Measurements from ENCODE around the gene PRDX4. TPM values are rescaled to one million over a fixed set of nuclear protein-coding genes. Genes with fewer than 3 reads are reported as not detected.
"Not testable (repeated sequence)": the region's sequence is repeated elsewhere in the genome, so short reads cannot be mapped to it uniquely, and the experiment has no call there.

PRDX4 gene
- polyA plus RNA-seq (2012; ENCODE audit: insufficient read depth, insufficient read length): 70.4 TPM

GRCh38 chrX:23667239-23668177, at the start of gene PRDX4:
PRDX4 (plus strand) TSS chrX:23667493; CDS start chrX:23667571, 78 bp downstream.
- peak; percentile 61 for DNase-seq (ENCODE audit: low read depth, low spot score)
- peak within 1 kb of the TSS; percentile 65 for H3K4me3 ChIP-seq (ENCODE audit: low read length)

DNA sequence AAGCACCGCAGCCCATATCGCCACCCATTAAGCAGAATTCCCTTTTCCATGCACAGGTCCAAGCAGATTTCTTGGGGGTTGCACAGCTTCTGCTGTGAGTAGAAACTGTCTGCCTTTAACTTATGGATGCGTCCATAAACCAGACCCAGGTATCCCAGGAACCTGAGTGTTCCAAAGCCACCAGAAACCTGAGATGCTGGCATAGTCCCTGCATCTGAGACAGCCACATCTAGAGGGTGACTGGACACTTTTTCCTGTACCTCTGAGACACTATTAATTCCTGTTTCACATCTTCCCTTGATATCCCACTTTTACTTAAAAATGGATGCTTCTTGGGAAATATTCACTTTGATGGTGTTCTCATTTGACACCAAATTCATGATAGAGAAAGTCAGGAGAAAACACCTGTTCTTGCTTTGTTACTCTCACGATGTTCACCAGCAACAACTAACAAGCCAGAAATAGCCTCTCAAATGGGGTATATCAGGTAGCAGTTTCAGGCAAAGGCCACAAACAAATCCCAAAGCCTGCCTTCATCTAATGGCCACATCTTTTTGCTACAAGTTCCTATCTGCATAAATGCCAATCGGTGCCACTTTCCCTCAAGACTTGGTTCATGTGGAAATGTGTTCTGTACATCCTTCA, 45.5 kb upstream of the PRDX4 start:
- no peak for DNase-seq (ENCODE audit: low read depth, low spot score)
- H3K4me3 ChIP-seq (ENCODE audit: low read length): no peak overlapping the region

GRCh38 chrX:23623797-23624196, 43.5 kb upstream of the PRDX4 start:
- no peak overlapping the region for H3K4me3 ChIP-seq (ENCODE audit: low read length)
- DNase-seq (ENCODE audit: low read depth, low spot score): no peak

- no peak overlapping the region for H3K4me3 ChIP-seq (ENCODE audit: low read length)
- DNase-seq (ENCODE audit: low read depth, low spot score): no peak
These were observed 40.6 kb upstream of the PRDX4 start for GRCh38 chrX:23626651-23627050.

DNA sequence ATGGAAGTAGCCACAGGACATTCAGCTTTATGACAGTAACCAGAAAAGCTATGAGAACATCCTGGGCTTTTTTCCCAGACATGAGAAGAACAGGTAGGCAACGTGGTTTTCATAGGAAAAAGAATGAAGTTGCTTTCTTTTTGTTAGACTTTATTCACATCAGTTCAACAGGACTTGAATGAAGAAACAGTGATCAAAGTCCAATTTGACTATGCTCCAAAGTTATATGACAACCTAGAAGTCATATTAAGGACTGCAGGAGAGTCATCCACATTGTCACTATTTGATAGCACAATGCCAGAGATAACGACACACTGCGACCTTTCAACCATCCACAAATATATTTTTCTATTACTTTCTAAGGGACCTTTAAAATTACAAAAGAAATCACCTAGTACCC, 39.2 kb upstream of the PRDX4 start:
- no peak overlapping the region for H3K4me3 ChIP-seq (ENCODE audit: low read length)
- no peak for DNase-seq (ENCODE audit: low read depth, low spot score)

DNA sequence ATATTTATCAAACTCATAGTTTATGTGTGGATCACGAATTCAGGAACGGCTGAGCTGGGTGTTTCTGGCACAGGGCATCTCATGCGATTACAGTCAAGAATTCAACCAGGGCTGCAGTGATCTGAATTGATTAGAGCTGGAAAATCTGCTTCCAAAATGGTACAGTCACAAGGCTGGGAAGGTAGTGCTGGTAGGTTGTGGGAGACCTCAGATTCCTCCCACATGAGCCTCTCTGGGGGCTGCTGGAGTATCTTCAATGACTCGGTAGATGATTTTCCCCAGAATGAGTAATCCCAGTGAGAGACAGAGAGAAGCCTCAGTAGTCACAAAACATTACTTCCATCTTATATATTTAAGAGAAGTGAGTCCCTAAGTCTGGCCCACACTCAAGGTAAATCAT, 36.2 kb upstream of the PRDX4 start:
- DNase-seq (ENCODE audit: low read depth, low spot score): no peak
- no peak overlapping the region for H3K4me3 ChIP-seq (ENCODE audit: low read length)

- no peak overlapping the region for H3K4me3 ChIP-seq (ENCODE audit: low read length)
- DNase-seq (ENCODE audit: low read depth, low spot score): no peak
These were observed 33.3 kb upstream of the PRDX4 start for GRCh38 chrX:23633834-23634580.

DNA sequence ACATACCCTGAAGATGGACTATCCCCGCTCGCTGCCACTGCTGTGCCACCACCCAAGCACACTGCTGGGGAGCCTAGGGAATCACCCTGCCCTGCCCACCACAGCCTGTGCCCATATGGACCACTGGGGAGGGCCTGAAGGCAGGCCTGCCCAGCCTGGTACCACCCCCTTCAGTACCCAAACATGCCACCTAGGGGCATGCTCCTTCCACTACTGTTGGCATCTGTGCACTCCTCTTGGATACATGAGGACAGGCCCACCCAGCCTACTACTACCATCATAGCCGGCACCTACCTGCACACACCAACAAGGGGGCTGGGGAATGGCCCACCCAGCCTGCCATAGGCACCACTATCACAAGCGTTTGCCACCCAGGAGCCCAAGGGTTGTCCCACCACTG, 30.1 kb upstream of the PRDX4 start:
- H3K4me3 ChIP-seq (ENCODE audit: low read length): no peak overlapping the region
- no peak for DNase-seq (ENCODE audit: low read depth, low spot score)

DNA sequence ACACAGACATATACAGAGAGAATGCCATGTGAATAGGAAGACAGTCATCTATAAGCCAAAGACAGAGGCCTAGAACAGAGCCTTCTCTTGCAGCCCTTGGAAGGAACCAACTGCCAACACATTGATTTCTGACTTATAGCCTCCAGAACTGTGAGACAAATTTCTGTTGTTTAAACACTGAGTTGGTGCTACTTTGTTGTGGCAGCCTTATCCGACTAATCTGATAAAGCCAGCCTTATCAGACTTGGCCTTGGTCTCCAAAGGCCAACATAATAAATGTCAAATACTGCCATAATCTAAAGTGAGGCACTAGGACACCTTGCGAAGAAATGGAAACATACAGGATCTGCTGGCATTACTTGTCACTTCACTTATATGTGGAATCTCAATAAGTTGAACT, 24.3 kb upstream of the PRDX4 start:
- no peak for DNase-seq (ENCODE audit: low read depth, low spot score)
- H3K4me3 ChIP-seq (ENCODE audit: low read length): no peak overlapping the region

DNA sequence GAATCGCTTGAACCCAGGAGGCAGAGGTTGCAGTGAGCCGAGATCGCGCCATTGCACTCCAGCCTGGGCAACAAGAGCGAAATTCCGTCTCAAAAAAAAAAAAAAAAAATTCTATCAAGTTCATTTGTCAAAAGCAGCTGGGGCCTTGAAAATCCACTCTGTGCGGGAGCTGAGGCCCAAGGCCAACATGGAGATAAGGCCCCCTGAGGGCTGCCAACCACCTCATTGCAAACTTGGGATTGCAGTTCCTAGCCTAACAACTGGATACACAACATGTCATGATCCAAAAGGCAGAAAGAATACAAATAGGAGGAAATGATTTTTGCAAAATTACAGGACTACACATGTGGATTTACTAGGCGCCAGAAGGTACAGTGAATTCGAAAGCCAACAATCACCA, 22.5 kb upstream of the PRDX4 start:
- DNase-seq (ENCODE audit: low read depth, low spot score): no peak
- H3K4me3 ChIP-seq (ENCODE audit: low read length): no peak overlapping the region

DNA sequence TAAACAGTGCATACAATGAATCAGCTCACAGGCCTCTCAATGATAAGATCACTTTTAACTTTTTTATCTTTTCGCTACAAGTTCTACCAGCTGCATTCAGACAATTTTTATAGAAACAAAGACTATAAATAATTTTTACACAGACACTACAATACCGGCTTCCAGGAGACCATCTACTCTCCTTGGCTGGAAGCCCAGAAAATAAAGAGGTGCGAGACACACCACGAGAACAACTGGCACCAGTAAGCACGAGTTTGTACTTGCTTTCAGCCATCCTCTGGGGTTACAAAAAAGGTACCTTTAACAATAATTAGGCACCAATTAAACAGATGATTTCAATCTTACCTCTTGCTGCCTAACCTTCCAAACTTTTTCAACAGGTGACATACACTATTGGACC, 11.2 kb upstream of the PRDX4 start:
- DNase-seq (ENCODE audit: low read depth, low spot score): no peak
- no peak overlapping the region for H3K4me3 ChIP-seq (ENCODE audit: low read length)

- no peak for DNase-seq (ENCODE audit: low read depth, low spot score)
These were observed 10.6 kb upstream of the PRDX4 start for GRCh38 chrX:23656684-23657083.

DNA sequence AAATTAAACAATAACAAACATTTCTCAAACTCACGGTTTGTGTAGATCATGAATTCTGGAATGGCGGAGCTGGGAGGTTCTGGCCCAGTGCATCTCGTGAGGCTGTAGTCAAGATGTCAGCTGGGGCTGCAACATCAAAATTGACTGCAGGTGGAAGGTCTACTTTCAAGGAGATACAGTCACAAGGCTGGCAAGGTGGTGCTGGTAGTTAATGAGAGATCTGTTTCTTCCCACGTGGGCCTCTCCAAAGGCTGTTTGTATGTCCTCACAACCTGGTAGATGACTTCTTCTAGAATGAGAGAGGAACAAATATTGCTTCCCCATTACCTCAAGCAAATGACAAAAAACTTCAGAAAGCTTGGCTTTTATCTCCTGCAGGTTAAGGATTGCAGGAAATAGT, 8.0 kb upstream of the PRDX4 start:
- no peak for DNase-seq (ENCODE audit: low read depth, low spot score)
- H3K4me3 ChIP-seq (ENCODE audit: low read length): no peak overlapping the region

More at GRCh38 chrX:23656684-23657083, 10.6 kb upstream of the PRDX4 start:
- no peak overlapping the region for H3K4me3 ChIP-seq (ENCODE audit: low read length)

GRCh38 chrX:23660083-23660765, 7.1 kb upstream of the PRDX4 start:
- not testable (repeated sequence) for DNase-seq (ENCODE audit: low read depth, low spot score); H3K4me3 ChIP-seq (ENCODE audit: low read length)

DNA sequence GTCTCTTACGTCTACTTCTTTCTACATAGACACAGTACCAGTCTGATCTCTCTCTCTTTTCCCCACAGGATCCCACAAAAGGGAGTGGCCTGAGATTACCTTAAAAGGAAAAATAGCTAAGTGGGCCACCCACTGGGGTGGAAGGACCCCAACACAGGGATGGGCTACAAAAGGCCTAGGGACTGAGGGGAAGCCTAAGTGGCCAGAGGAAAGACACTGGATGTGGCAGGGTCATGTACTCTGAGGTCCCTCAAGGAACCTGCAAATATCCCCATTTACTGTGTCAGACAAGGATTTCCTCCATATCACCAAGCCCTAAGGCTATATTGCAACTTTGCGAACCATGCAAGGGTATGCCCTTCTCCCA, 6.5 kb upstream of the PRDX4 start:
- DNase-seq (ENCODE audit: low read depth, low spot score): no peak
- H3K4me3 ChIP-seq (ENCODE audit: low read length): no peak overlapping the region

- no peak overlapping the region for H3K4me3 ChIP-seq (ENCODE audit: low read length)
- DNase-seq (ENCODE audit: low read depth, low spot score): no peak
These were observed 5.6 kb upstream of the PRDX4 start for GRCh38 chrX:23661671-23662070.

- no peak for DNase-seq (ENCODE audit: low read depth, low spot score)
- no peak overlapping the region for H3K4me3 ChIP-seq (ENCODE audit: low read length)
These were observed 5.1 kb upstream of the PRDX4 start for GRCh38 chrX:23662187-23662586.

- no peak for DNase-seq (ENCODE audit: low read depth, low spot score)
These were observed 4.4 kb upstream of the PRDX4 start for GRCh38 chrX:23662853-23663252.

DNA sequence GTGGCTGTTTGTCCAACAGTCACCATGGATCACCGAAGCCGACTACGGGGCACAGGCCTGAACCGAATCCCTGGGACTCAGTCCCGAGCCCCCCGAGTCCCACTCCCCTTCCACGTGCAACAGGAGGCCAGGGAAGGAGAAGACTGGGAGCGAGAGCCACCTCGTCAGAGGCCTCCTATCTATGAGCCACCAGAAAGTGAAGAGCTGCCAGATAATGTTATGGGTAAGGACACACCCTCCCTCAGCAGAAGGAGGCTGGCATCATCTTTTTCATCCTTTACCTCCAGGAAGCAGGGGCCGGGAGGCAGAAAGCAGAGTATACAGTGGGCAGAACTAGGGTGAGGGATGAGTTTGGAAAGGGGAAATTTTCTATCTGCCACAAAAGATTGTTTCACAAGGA, 2.8 kb upstream of the PRDX4 start:
- DNase-seq (ENCODE audit: low read depth, low spot score): no peak
- no peak overlapping the region for H3K4me3 ChIP-seq (ENCODE audit: low read length)

More at GRCh38 chrX:23662853-23663252, 4.4 kb upstream of the PRDX4 start:
- H3K4me3 ChIP-seq (ENCODE audit: low read length): no peak overlapping the region
